Neural crest cell (in vitro differentiated cells): Measurements from ENCODE around the gene PARVG. TPM values are rescaled to one million over a fixed set of nuclear protein-coding genes. Genes with fewer than 3 reads are reported as not detected.

Experiments
- DNase-seq: peaks from one replicate; pipeline ENCODE4 v3.0.0; 2021; ENCODE audit warnings: low read depth, mixed read lengths, low spot score
- H3K27ac Mint-ChIP-seq: one replicate; pipeline ENCODE4 v1.8.0; 2021; ENCODE audit warnings: mild to moderate bottlenecking, mixed read lengths; ENCODE audit not compliant: unreplicated experiment
- H3K27me3 Mint-ChIP-seq: 2 replicates; pipeline ENCODE4 v1.8.0; 2021; ENCODE audit warnings: low read depth, mild to moderate bottlenecking, mixed read lengths
- H3K36me3 Mint-ChIP-seq: 2 replicates; pipeline ENCODE4 v1.8.0; 2021; ENCODE audit warnings: low read depth, mild to moderate bottlenecking, mixed read lengths
- H3K4me1 Mint-ChIP-seq: 2 replicates; pipeline ENCODE4 v1.8.0; 2021; ENCODE audit warnings: mixed read lengths
- H3K4me3 Mint-ChIP-seq: one replicate; pipeline ENCODE4 v1.8.0; 2021; ENCODE audit warnings: mild to moderate bottlenecking, mixed read lengths
- H3K9me3 Mint-ChIP-seq: 2 replicates; pipeline ENCODE4 v1.8.0; 2021; ENCODE audit warnings: mixed read lengths
- CTCF ChIP-seq: fragments of 200-600 bp; sonication (generic); conservative IDR thresholded peaks from 2 replicates; pipeline ENCODE4 v1.5.0; 2021; ENCODE audit warnings: antibody characterized with exemption, mild to moderate bottlenecking
- total RNA-seq: library from RNA; stranded (reverse); gene quantifications from 2 replicates; pipeline ENCODE4 v1.2.1, GENCODE V29; 2021

The PARVG gene
- total RNA-seq, 1 donor from 2014 or later: 0.14 TPM

- no peak overlapping the region for H3K27ac Mint-ChIP-seq
- no peak for DNase-seq
- no peak for TF ChIP-seq CTCF
- no peak overlapping the region for H3K4me3 Mint-ChIP-seq
- H3K36me3 Mint-ChIP-seq: no peaks in the 10 kb centered on the region
- H3K9me3 Mint-ChIP-seq: no peaks in the 10 kb centered on the region
- no peaks in the 10 kb centered on the region for H3K27me3 Mint-ChIP-seq
- no peaks in the 10 kb centered on the region for H3K4me1 Mint-ChIP-seq
These were observed 37.3 kb downstream of the PARVG start for GRCh38 chr22:44218071-44218470.

- peaks cover 7% of the 10 kb centered on the region for H3K27me3 Mint-ChIP-seq
- TF ChIP-seq CTCF: no peak
- no peaks in the 10 kb centered on the region for H3K9me3 Mint-ChIP-seq
- DNase-seq: no peak
- H3K4me3 Mint-ChIP-seq: no peak overlapping the region
- no peak overlapping the region for H3K27ac Mint-ChIP-seq
- no peaks in the 10 kb centered on the region for H3K36me3 Mint-ChIP-seq
- H3K4me1 Mint-ChIP-seq: no peaks in the 10 kb centered on the region
These were observed 38.6 kb downstream of the PARVG start for GRCh38 chr22:44219101-44219870.

- no peak for DNase-seq
- H3K36me3 Mint-ChIP-seq: no peaks in the 10 kb centered on the region
- no peak overlapping the region for H3K27ac Mint-ChIP-seq
- H3K27me3 Mint-ChIP-seq: peaks cover 15% of the 10 kb centered on the region
- TF ChIP-seq CTCF: no peak
- H3K4me1 Mint-ChIP-seq: no peaks in the 10 kb centered on the region
- no peak overlapping the region for H3K4me3 Mint-ChIP-seq
- no peaks in the 10 kb centered on the region for H3K9me3 Mint-ChIP-seq
These were observed 40.3 kb downstream of the PARVG start for GRCh38 chr22:44220727-44221680.

DNA sequence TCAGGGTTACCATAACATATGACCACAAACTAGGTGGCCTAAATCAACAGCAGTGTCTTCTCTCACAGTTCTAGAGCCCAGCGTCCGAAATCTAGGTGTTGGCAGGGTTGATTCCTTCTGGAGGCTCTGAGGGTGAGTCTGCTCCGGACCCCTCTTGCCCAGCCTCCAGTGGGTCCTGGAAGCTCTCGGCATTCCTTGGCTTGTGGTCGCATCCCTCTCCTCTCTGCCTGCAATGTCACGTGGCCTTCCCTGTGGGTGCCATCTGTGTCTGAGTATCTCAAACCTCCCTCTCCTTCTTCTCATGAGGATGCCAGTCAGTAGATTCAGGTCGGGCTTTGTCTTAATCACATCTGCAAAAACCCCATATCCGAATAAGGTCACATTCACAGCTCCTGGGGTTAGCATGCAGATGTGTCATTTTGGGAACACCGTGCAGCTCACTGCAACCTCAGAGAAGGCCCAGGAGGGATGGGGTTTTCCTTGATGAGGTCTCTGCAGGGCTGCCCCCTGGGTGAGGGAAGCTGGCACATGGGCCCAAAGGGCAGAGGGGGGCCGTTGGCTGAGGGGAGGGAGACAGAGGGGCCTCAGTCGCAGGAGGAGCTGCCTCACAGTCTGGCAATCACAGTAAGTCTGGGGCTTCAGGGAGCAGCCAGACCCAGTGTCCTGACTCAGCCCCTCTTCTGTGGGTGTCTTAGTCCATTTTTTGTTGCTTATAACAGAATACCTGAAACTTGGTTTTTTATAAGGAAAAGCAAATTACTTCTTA lies 41.2 kb downstream of the PARVG start:
- no peak for DNase-seq
- Mint-ChIP-seq H3K27me3 (peaks cover 15% of the 10 kb centered on the region), H3K27ac (no peak overlapping the region), H3K4me1 (no peaks in the 10 kb centered on the region), H3K4me3 (no peak overlapping the region), H3K9me3 (no peaks in the 10 kb centered on the region), H3K36me3 (no peaks in the 10 kb centered on the region)
- no peak for TF ChIP-seq CTCF

GRCh38 chr22:44224166-44224565 lies 43.4 kb downstream of the PARVG start:
- H3K4me1 Mint-ChIP-seq: no peaks in the 10 kb centered on the region
- no peak for TF ChIP-seq CTCF
- peaks cover under 1% of the 10 kb centered on the region for H3K9me3 Mint-ChIP-seq
- no peak for DNase-seq
- H3K4me3 Mint-ChIP-seq: no peak overlapping the region
- H3K36me3 Mint-ChIP-seq: peaks cover under 1% of the 10 kb centered on the region
- H3K27ac Mint-ChIP-seq: no peak overlapping the region
- peaks cover 15% of the 10 kb centered on the region for H3K27me3 Mint-ChIP-seq
